ENCODE results near the gene SLC18A3.

GRCh38 chr10:49655099-49655498 is 45.0 kb downstream of the SLC18A3 start:
- TF ChIP-seq CTCF (conservative IDR thresholded peaks at IDR 0.05 in 1 of 2, IDR thresholded peaks at IDR 0.05 in 1 of 2; ENCODE audit: extremely low read depth in 1 of 2, insufficient read depth in 1 of 2, low read depth in 1 of 2, low read length in 2 of 2) (no peak), EZH2 (IDR thresholded peaks at IDR 0.05; ENCODE audit: borderline replicate concordance, low read length) (no peak)

Measured in mammary epithelial cell (primary cell).